Subcutaneous adipose tissue (tissue), 4 donors: ENCODE data around the gene TRPM7. TPM values are rescaled to one million over a fixed set of nuclear protein-coding genes. Genes with fewer than 3 reads are reported as not detected.

Source experiments
- CTCF ChIP-seq: fragments of 450-650 bp; IDR thresholded peaks from one replicate; pipeline ENCODE4 v1.5.1; 2016; ENCODE audit warnings: low read depth, mild to moderate bottlenecking, control low read depth, antibody characterized with exemption, moderate library complexity
- total RNA-seq, 4 donors: library from RNA; depleted of rRNA; stranded (reverse); fragments of >200 nt; gene quantifications; one replicate each; pipeline ENCODE4 v1.1.0, GENCODE V29; 2016

TRPM7 gene
- total RNA-seq, 4 donors from 2014 or later: 54.1 to 82.2 (median 69.0) TPM

- TF ChIP-seq CTCF: no peak
Observed at GRCh38 chr15:50707878-50708427, 21.4 kb upstream of the TRPM7 start.

- no peak for TF ChIP-seq CTCF
Observed at GRCh38 chr15:50702762-50703334, 16.3 kb upstream of the TRPM7 start.

GRCh38 chr15:50698101-50698500 lies 11.5 kb upstream of the TRPM7 start:
- TF ChIP-seq CTCF: no peak

GRCh38 chr15:50697109-50697797 lies 10.7 kb upstream of the TRPM7 start:
- TF ChIP-seq CTCF: no peak

- TF ChIP-seq CTCF: no peak
Observed at GRCh38 chr15:50687302-50687902, 805 bp upstream of the TRPM7 start.

GRCh38 chr15:50685976-50686468 lies 575 bp downstream of the TRPM7 start:
- no peak for TF ChIP-seq CTCF
